Large intestine (tissue), 3 donors: ENCODE measurements around the gene PMEL. TPM values are rescaled to one million over a fixed set of nuclear protein-coding genes. Genes with fewer than 3 reads are reported as not detected.
A peak's percentile ranks its signal among the peaks of the same experiment; 100 is the strongest.
"Not testable (repeated sequence)": the region's sequence is repeated elsewhere in the genome, so short reads cannot be mapped to it uniquely, and the experiment has no call there.

Experiments
- DNase-seq, 2 donors: peaks; one replicate each; pipeline versions ENCODE4 v3.0.0 to v3.0.0-alpha.2; 2013
- H3K27ac ChIP-seq: one replicate; pipeline ENCODE4 v1.5.1; 2013; ENCODE audit warnings: low read length
- H3K27me3 ChIP-seq: 2 replicates; pipeline ENCODE4 v1.6.1; 2013; ENCODE audit warnings: low read length; ENCODE audit not compliant: control insufficient read depth, insufficient read depth
- H3K36me3 ChIP-seq: 2 replicates; pipeline ENCODE4 v1.6.1; 2013; ENCODE audit warnings: low read length; ENCODE audit not compliant: control insufficient read depth, insufficient read depth
- H3K4me1 ChIP-seq: one replicate; pipeline ENCODE4 v1.6.1; 2013; ENCODE audit warnings: low read length; ENCODE audit not compliant: control insufficient read depth, insufficient read depth
- H3K4me3 ChIP-seq: one replicate; pipeline ENCODE4 v1.5.1; 2013; ENCODE audit warnings: low read length
- H3K9me3 ChIP-seq: one replicate; pipeline ENCODE4 v1.6.1; 2013; ENCODE audit warnings: mild to moderate bottlenecking, low read depth, low read length, moderate library complexity; ENCODE audit not compliant: control insufficient read depth
- WGBS: methylation state at CpG from one replicate; pipeline ENCODE4 v1.1.5; 2013; ENCODE audit warnings: low lambda C conversion rate; ENCODE audit not compliant: insufficient coverage; 5-methylcytosine and 5-hydroxymethylcytosine counted together
- polyA plus RNA-seq: library from polyadenylated mRNA; unstranded; fragments of 120-200 nt; gene quantifications from one replicate; pipeline ENCODE4 v1.2.1, GENCODE V29; 2013

Gene PMEL
- polyA plus RNA-seq, 1 donor: 5.7 TPM

DNA sequence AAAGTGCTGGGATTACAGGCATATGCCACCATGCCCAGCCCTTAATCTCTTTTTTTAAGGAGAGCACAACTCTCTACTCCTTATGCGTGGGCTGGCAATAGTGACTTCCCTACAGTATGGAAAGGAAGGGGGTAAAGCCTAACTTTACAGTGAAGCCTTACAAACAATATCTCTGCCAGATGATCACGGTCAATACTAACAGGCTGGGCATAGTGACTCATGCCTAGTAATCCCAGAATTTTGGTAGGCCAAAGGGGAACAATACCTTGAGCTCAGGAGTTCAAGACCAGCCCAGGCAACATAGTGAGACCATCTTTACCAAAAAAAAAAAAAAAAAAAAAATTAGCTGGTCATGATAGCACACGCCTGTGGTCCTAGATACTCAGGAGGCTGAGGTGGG lies 43.7 kb downstream of the PMEL start:
- Histone ChIP-seq H3K27me3 (no peaks in the 10 kb centered on the region), H3K4me1 (no peaks in the 10 kb centered on the region)
- no CpG with 5 or more reads among the region's 3 CpGs for WGBS

DNA sequence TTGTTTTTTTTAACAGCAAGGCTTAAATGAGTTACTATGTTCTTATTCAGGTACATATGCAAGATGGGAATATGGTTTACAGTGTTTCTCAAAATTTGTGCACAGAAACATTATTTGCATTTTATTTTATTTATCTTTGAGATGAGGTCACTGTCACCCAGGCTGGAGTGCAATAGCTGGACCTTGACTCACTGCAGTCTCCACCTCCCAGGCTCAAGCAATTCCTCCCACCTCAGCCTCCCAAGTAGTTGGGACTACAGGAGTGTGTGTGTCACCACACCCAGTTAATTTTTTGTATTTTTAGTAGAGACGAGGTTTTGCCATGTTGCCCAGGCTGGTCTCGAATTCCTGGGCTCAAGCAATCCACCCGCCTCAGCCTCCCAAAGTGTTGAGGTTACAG lies 46.8 kb downstream of the PMEL start:
- peaks cover 14% of the 10 kb centered on the region for H3K36me3 ChIP-seq
- not testable (repeated sequence) for DNase-seq, H3K4me1 ChIP-seq, H3K27ac ChIP-seq, H3K27me3 ChIP-seq, H3K4me3 ChIP-seq, H3K9me3 ChIP-seq
- no CpG with 5 or more reads among the region's 3 CpGs for WGBS

More for the DNA sequence above, 43.7 kb downstream of the PMEL start:
- Histone ChIP-seq H3K4me3 (no peak overlapping the region), H3K36me3 (peaks cover 13% of the 10 kb centered on the region), H3K9me3 (no peaks in the 10 kb centered on the region), H3K27ac (no peak overlapping the region)
- DNase-seq: no peak

DNA sequence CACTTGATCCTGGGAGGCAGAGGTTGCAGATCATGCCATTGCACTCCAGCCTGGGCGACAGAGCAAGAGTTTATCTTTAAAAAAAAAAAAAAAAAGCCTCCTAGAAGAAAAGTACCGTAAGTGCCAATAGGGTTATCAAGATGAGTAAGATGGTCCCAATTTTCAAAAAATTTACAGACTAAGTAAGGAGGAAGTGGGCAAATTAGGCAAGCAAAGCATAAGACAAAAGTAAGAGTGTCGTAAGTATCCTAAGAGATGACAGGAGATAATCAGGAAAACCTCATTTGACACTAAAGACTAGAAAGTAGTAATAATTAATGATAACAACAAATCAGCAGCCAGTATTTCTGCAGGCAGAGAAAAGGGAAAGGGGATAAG lies 50.4 kb downstream of the PMEL start:
- Histone ChIP-seq H3K9me3 (no peaks in the 10 kb centered on the region), H3K4me1 (no peaks in the 10 kb centered on the region), H3K27ac (no peak overlapping the region), H3K27me3 (no peaks in the 10 kb centered on the region), H3K36me3 (peaks cover 11% of the 10 kb centered on the region), H3K4me3 (no peak overlapping the region)
- DNase-seq: no peak
- 96% methylated on average over 3 of the region's 3 CpGs for WGBS

DNA sequence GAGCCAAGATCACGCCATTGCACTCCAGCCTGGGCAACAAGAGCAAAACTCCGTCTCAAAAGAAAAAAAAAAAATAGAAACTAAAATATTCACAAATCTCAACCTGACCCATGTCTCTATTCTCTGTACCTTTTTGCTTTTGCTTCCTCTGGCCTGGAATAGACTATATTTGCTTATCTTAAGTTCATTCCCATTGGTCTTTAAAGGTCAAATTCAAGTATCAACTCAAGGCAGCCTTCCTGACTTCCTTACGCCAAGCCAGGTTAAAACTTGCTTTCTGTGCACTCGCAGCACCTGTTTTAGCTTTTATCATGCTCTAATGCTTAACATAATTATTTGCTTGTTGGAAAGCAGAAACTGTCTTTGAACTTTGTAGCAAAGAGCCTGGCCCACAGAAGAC lies 52.9 kb downstream of the PMEL start:
- Histone ChIP-seq H3K4me1 (no peaks in the 10 kb centered on the region), H3K9me3 (no peaks in the 10 kb centered on the region), H3K27me3 (no peaks in the 10 kb centered on the region), H3K36me3 (peaks cover 11% of the 10 kb centered on the region), H3K27ac (no peak overlapping the region), H3K4me3 (no peak overlapping the region)
- no peak for DNase-seq
- WGBS: 60% methylated on average over 1 of the region's 4 CpGs

DNA sequence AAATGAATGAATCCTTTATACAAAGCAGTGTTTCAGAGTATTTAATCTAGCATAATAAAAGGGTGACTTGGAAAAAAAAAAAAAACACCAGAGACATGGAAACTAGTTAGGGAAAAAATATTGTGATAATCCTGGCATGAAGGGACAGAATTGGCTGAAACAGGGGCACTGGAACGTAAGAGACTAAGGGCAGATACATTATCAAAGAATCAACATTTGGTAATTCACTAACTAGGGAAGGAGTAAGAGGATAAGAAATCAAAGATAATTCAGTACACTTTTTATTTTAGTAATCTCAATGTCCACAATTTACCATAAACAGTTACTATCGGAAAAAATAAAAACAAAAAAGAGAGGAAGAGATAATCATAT lies 56.3 kb downstream of the PMEL start:
- Histone ChIP-seq H3K36me3 (peaks cover 11% of the 10 kb centered on the region), H3K4me3 (no peak overlapping the region), H3K4me1 (no peaks in the 10 kb centered on the region), H3K9me3 (no peaks in the 10 kb centered on the region), H3K27ac (no peak overlapping the region), H3K27me3 (no peaks in the 10 kb centered on the region)
- no peak for DNase-seq
- WGBS: 42% methylated on average over 2 of the region's 2 CpGs

DNA sequence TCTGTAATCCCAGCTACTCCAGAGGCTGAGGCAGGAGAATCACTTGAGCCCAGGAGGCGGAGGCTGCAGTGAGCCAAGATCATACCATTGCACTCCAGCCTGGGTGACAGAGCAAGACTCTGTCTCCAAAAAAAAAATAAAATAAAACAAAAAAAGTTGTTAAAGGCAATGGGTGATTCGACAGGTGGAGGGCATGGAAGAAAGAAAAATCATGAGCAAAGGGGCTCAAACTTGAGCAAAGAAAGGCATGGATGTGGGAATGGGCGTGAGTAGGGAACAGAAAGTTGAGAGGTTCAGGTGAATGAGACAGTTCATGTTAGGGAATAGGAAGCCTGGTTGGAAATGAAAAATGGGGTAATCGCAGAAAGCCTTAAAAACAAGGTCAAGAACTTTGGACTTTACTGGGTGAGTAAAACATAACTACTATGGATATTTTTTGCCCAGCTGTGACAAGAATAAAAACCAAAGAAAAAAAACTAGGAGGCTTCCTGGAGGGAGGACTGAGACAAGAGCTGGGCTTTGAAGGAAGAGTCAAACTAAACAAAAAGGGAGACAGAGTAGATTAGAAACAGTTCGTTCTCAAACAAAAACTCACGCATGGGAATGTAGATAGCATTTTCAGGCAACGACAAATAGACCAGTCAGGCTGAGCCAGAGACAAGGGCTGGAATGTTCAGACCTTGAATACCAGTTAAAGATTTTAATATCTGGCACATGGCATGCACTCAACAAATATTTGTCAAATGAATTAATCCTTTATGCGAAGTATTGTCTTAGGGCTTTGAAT lies 56.9 kb downstream of the PMEL start:
- H3K4me1 ChIP-seq: no peaks in the 10 kb centered on the region
- 31% methylated on average over 7 of the region's 8 CpGs for WGBS
- peak in 1 of 2 donors; percentile 25 for DNase-seq
- no peaks in the 10 kb centered on the region for H3K27me3 ChIP-seq
- H3K36me3 ChIP-seq: peaks cover 5% of the 10 kb centered on the region
- H3K9me3 ChIP-seq: no peaks in the 10 kb centered on the region
- H3K27ac ChIP-seq: no peak overlapping the region
- no peak overlapping the region for H3K4me3 ChIP-seq

DNA sequence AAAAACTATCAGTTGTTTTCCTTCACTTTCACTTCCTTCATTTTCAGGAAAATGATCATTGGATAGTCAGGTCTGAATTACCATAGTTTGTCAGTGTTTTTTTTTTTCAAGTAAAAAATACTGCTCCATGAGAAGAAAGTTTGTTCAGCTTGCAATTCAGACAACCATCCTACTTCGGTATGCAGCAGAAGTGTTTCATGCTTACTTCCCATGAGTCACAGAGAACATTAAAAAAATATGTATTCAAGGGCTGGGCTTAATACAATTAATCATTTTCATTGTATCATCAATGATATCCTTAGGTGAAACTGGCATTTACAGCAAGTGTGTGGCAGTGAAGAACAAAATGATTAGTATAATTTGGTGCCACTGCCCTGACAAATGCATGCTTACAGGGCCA lies 59.8 kb downstream of the PMEL start:
- H3K36me3 ChIP-seq: peaks cover 20% of the 10 kb centered on the region
- no peaks in the 10 kb centered on the region for H3K27me3 ChIP-seq
- H3K27ac ChIP-seq: no peak overlapping the region
- no peak overlapping the region for H3K4me3 ChIP-seq
- DNase-seq: no peak
- no peaks in the 10 kb centered on the region for H3K9me3 ChIP-seq
- WGBS: 100% methylated on average over 1 of the region's 1 CpG
- no peaks in the 10 kb centered on the region for H3K4me1 ChIP-seq

Other genes starting within 250 kb of the PMEL start
- gene BLOC1S1, start 250.0 kb downstream of the PMEL start, polyA plus RNA-seq: 144 TPM
- 56.7 TPM for gene RDH5, start 245.6 kb downstream of the PMEL start, polyA plus RNA-seq
- gene CD63, start 237.0 kb downstream of the PMEL start, polyA plus RNA-seq: 955 TPM
- 4.2 TPM for gene GDF11, start 222.9 kb downstream of the PMEL start, polyA plus RNA-seq
- 71.4 TPM for gene SARNP, start 148.3 kb downstream of the PMEL start, polyA plus RNA-seq
- 31.4 TPM for gene ORMDL2, start 148.0 kb downstream of the PMEL start, polyA plus RNA-seq
- 28.9 TPM for gene DNAJC14, start 136.5 kb downstream of the PMEL start, polyA plus RNA-seq
- 2.5 TPM for gene MMP19, start 123.1 kb downstream of the PMEL start, polyA plus RNA-seq
- 30.6 TPM for gene PYM1, start 38.1 kb downstream of the PMEL start, polyA plus RNA-seq
- gene DGKA, start 34.9 kb downstream of the PMEL start, polyA plus RNA-seq: 17.4 TPM
- gene CDK2, start 788 bp upstream of the PMEL start, polyA plus RNA-seq: 55.5 TPM
- 112 TPM for gene RAB5B, start 8.0 kb upstream of the PMEL start, polyA plus RNA-seq
- 44.1 TPM for gene SUOX, start 31.2 kb upstream of the PMEL start, polyA plus RNA-seq
- gene IKZF4, start 55.0 kb upstream of the PMEL start, polyA plus RNA-seq: 13.5 TPM
- gene RPS26, start 75.9 kb upstream of the PMEL start, polyA plus RNA-seq: 232 TPM
- 326 TPM for gene ERBB3, start 114.1 kb upstream of the PMEL start, polyA plus RNA-seq
- gene PA2G4, start 138.5 kb upstream of the PMEL start, polyA plus RNA-seq: 131 TPM
- gene RPL41, start 150.6 kb upstream of the PMEL start, polyA plus RNA-seq: 5,871 TPM
- 4.5 TPM for gene ZC3H10, start 152.2 kb upstream of the PMEL start, polyA plus RNA-seq
- gene ESYT1, start 162.2 kb upstream of the PMEL start, polyA plus RNA-seq: 42.7 TPM
- gene MYL6B, start 186.5 kb upstream of the PMEL start, polyA plus RNA-seq: 59.5 TPM
- 1,754 TPM for gene MYL6, start 192.3 kb upstream of the PMEL start, polyA plus RNA-seq
- gene SMARCC2, start 223.4 kb upstream of the PMEL start, polyA plus RNA-seq: 70.7 TPM